ENCODE measurements around the gene CDHR1. TPM values are rescaled to one million over a fixed set of nuclear protein-coding genes. Genes with fewer than 3 reads are reported as not detected.

The CDHR1 gene
- total RNA-seq, 1 experiment from 2014 or later: 0.10 TPM

GRCh38 chr10:84184517-84184916 is 9.8 kb upstream of the CDHR1 start:
- no peaks in the 10 kb centered on the region for H3K4me1 ChIP-seq
- no peak overlapping the region for H3K4me3 ChIP-seq
- no peaks in the 10 kb centered on the region for H3K27me3 ChIP-seq
- no peak for DNase-seq
- H3K27ac ChIP-seq: no peak overlapping the region
- no peaks in the 10 kb centered on the region for H3K36me3 ChIP-seq
- H3K9me3 ChIP-seq (replicated peaks): no peaks in the 10 kb centered on the region

DNA sequence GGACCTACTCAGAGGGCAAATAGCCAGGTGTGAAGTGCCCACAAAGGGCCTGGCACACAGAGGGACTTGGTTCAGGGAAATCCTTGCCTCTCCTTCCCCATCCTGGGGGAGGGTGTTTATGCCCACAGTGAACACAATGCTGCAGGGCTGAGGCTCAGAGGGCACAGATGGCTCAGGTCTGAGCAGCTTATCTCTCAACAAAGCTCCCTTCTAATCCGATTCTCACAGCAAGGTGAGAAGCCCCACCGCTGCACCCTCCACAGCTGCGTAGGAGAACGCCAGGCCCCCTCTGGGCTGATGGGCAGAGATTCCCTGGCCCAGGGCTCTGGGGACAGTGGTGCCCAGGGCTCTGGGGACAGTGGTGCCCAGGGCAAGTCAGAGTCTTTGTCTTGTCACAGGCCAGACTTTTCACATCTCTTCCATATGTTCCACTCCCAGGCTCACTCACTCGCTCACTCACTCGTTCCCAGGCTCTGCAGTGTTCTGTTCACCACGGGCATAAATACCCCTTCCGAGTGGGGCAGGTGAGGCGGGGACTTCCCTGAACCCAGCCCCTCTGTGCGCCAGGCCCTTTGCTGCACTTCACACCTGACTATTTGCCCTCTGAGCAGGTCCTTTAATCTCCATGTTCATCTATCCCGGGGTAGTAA is 8.7 kb upstream of the CDHR1 start:
- no peak overlapping the region for H3K4me3 ChIP-seq
- no peak overlapping the region for H3K27ac ChIP-seq
- no peaks in the 10 kb centered on the region for H3K9me3 ChIP-seq (replicated peaks)
- no peak for DNase-seq
- H3K4me1 ChIP-seq: no peaks in the 10 kb centered on the region
- no peaks in the 10 kb centered on the region for H3K27me3 ChIP-seq
- H3K36me3 ChIP-seq: no peaks in the 10 kb centered on the region

- H3K9me3 ChIP-seq (replicated peaks): no peaks in the 10 kb centered on the region
- H3K4me1 ChIP-seq: no peaks in the 10 kb centered on the region
- H3K27me3 ChIP-seq: no peaks in the 10 kb centered on the region
- no peaks in the 10 kb centered on the region for H3K36me3 ChIP-seq
- no peak overlapping the region for H3K27ac ChIP-seq
- H3K4me3 ChIP-seq: no peak overlapping the region
- no peak for DNase-seq
These were observed 5.5 kb upstream of the CDHR1 start for GRCh38 chr10:84188815-84189214.

- H3K4me1 ChIP-seq: no peaks in the 10 kb centered on the region
- H3K27me3 ChIP-seq: no peaks in the 10 kb centered on the region
- H3K36me3 ChIP-seq: no peaks in the 10 kb centered on the region
- no peak for DNase-seq
- no peak overlapping the region for H3K4me3 ChIP-seq
- no peaks in the 10 kb centered on the region for H3K9me3 ChIP-seq (replicated peaks)
- no peak overlapping the region for H3K27ac ChIP-seq
These were observed 3.7 kb upstream of the CDHR1 start for GRCh38 chr10:84190621-84191020.

DNA sequence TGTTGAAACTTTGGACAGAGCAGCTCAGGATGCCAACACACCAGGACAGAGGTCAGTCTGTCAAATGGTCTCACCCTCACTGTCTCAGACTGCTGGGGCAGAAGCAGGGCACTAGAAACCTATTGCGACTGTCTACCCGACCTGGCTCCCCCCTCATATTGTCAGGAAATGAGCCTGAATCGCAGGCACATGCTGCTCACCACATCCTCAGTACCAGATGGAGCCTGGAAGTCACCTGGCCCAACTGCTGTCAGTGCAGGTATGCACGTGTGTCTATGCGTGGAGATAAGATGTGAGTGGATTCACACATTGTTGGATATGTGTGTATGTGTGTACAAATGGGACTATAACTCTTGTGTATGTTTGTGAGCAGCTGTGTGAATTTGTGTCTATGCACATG is 3.2 kb upstream of the CDHR1 start:
- no peaks in the 10 kb centered on the region for H3K4me1 ChIP-seq
- no peak for DNase-seq
- H3K4me3 ChIP-seq: no peak overlapping the region
- no peaks in the 10 kb centered on the region for H3K36me3 ChIP-seq
- no peaks in the 10 kb centered on the region for H3K9me3 ChIP-seq (replicated peaks)
- no peak overlapping the region for H3K27ac ChIP-seq
- no peaks in the 10 kb centered on the region for H3K27me3 ChIP-seq

DNA sequence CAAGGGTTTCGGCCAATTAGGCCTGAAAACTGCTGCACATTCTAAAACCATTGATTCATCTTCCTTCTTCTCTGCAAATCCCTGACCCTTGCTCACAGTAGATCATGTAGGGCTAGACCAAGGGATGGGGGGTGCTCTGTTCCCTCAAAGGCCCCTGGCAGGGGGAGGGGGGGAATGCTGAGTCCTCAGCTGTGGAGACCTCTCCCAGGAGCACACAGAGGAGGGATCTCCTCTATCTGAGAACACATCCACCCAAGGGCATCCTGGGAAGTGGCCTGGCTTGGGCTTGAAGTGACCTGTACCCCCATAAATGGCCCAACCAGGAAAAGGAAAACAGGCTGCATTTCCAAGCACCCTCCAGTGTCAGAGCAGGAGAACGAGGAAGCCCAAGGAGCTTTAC is 1.0 kb upstream of the CDHR1 start:
- no peak for DNase-seq
- H3K27me3 ChIP-seq: no peaks in the 10 kb centered on the region
- no peak overlapping the region for H3K27ac ChIP-seq
- no peaks in the 10 kb centered on the region for H3K36me3 ChIP-seq
- no peaks in the 10 kb centered on the region for H3K4me1 ChIP-seq
- H3K9me3 ChIP-seq (replicated peaks): no peaks in the 10 kb centered on the region
- H3K4me3 ChIP-seq: no peak overlapping the region

DNA sequence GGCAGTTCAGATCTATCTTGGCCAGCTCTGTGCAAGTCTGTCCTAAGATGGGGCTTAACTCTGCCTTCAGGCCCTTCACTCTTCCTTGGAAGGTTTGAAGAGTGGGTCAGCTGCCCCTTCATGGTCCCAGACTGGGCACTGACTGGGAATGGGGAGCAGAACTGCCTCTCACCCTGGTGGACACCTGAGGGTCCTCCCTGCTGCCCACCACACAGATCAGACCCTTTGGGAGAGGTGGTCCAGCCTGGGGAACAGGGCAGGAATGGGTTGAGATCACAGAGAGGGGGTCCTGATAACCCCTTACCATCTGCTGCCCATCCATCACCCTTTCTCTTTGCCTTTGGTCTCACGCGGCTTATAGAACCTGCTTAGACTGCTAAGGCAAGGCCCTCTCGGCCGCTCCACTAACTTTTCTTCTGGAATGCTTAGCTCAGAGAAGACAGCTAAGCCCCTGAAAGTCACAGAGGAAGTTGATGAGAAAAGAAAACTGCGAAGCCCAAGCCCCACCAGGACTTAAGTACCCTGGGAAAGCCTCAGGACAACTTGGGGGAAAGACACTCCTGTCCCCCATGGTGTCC is 402 bp upstream of the CDHR1 start:
- Histone ChIP-seq H3K4me3 (no peak overlapping the region), H3K9me3 (replicated peaks) (no peaks in the 10 kb centered on the region)

GRCh38 chr10:84195044-84195830 is 900 bp downstream of the CDHR1 start:
- Histone ChIP-seq H3K4me1 (no peaks in the 10 kb centered on the region), H3K27ac (no peak overlapping the region), H3K36me3 (no peaks in the 10 kb centered on the region), H3K4me3 (no peak overlapping the region), H3K27me3 (no peaks in the 10 kb centered on the region), H3K9me3 (replicated peaks) (no peaks in the 10 kb centered on the region)
- no peak for DNase-seq

More for the DNA sequence above, 402 bp upstream of the CDHR1 start:
- DNase-seq: no peak
- Histone ChIP-seq H3K36me3 (no peaks in the 10 kb centered on the region), H3K27ac (no peak overlapping the region), H3K27me3 (no peaks in the 10 kb centered on the region), H3K4me1 (no peaks in the 10 kb centered on the region)

- Histone ChIP-seq H3K4me1 (no peaks in the 10 kb centered on the region), H3K9me3 (replicated peaks) (no peaks in the 10 kb centered on the region), H3K27ac (no peak overlapping the region), H3K36me3 (no peaks in the 10 kb centered on the region), H3K4me3 (no peak overlapping the region), H3K27me3 (no peaks in the 10 kb centered on the region)
- DNase-seq: peak in 1 of 2 experiments; percentile 6
These were observed 1.7 kb downstream of the CDHR1 start for GRCh38 chr10:84196083-84196482.

DNA sequence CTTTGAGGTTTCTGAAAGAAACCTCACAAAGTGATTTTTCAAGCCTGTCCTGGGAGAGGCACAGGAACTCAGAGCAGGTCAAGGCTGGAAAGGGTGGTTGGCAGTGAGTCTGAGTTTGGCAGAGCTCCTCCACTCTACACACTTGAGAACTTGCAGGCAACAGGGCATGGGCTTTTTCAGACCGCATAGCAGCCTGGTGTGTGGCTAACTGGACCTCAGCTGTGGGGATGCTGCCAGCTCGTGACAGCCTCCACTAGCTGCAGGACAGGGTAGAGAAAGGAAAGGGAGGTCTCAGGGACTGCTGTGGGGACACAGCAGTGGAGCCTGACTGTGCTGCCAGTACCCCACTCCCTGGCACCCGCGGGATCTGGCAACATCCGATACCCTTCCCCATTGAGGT is 2.6 kb downstream of the CDHR1 start:
- no peak overlapping the region for H3K27ac ChIP-seq
- no peaks in the 10 kb centered on the region for H3K36me3 ChIP-seq
- H3K4me1 ChIP-seq: no peaks in the 10 kb centered on the region
- H3K4me3 ChIP-seq: no peak overlapping the region
- no peaks in the 10 kb centered on the region for H3K27me3 ChIP-seq
- H3K9me3 ChIP-seq (replicated peaks): no peaks in the 10 kb centered on the region
- DNase-seq: no peak

DNA sequence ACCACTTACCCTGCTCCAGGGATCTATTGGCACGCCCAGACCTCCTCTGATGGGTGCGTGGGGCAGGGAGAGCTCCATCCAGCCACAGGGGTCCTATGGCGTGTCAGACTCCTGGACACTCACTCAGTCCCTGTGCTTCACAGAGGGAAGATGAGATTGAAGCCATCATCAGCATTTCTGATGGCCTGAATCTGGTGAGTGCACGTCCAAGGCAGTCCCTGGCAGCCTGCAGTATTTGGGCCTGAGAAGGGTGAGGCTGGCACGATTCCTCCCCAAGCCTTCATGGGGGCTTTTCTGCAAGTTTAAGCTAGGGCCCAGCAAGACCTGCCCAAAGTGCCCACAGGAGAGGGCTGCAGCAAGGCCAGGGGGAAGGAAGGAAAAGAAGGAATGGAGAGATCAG is 3.3 kb downstream of the CDHR1 start:
- Histone ChIP-seq H3K4me1 (no peaks in the 10 kb centered on the region), H3K27me3 (no peaks in the 10 kb centered on the region), H3K4me3 (no peak overlapping the region), H3K36me3 (no peaks in the 10 kb centered on the region), H3K9me3 (replicated peaks) (no peaks in the 10 kb centered on the region), H3K27ac (no peak overlapping the region)
- no peak for DNase-seq

- no peaks in the 10 kb centered on the region for H3K4me1 ChIP-seq
- no peak overlapping the region for H3K4me3 ChIP-seq
- H3K36me3 ChIP-seq: no peaks in the 10 kb centered on the region
- no peak for DNase-seq
- H3K27me3 ChIP-seq: no peaks in the 10 kb centered on the region
- no peaks in the 10 kb centered on the region for H3K9me3 ChIP-seq (replicated peaks)
- H3K27ac ChIP-seq: no peak overlapping the region
These were observed 4.0 kb downstream of the CDHR1 start for GRCh38 chr10:84198206-84198915.

GRCh38 chr10:84200537-84201243 is 6.4 kb downstream of the CDHR1 start:
- no peak for DNase-seq
- Histone ChIP-seq H3K4me3 (no peak overlapping the region), H3K36me3 (no peaks in the 10 kb centered on the region), H3K4me1 (no peaks in the 10 kb centered on the region), H3K27ac (no peak overlapping the region), H3K9me3 (replicated peaks) (no peaks in the 10 kb centered on the region), H3K27me3 (no peaks in the 10 kb centered on the region)

- no peaks in the 10 kb centered on the region for H3K36me3 ChIP-seq
- H3K9me3 ChIP-seq (replicated peaks): no peaks in the 10 kb centered on the region
- no peaks in the 10 kb centered on the region for H3K27me3 ChIP-seq
- no peak overlapping the region for H3K4me3 ChIP-seq
- no peak for DNase-seq
- no peak overlapping the region for H3K27ac ChIP-seq
- no peaks in the 10 kb centered on the region for H3K4me1 ChIP-seq
These were observed 6.9 kb downstream of the CDHR1 start for GRCh38 chr10:84201244-84201606.

DNA sequence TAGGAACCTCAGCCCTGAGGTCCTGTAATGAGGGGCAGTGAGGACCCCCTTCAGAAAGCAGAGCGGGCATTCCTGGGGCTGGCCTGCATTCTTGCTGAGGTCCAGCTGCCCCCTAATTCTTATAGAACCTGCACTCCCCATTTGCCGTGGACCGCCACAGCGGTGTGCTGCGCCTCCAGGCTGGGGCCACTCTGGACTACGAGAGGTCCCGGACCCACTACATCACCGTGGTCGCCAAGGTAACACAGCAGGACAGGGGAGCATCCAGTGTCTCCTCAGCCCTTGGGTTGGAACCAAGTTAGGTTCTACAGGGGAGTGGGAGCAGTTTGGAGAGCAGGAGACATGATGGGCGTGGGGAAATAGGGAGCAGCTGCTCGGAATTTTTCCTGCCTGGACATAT is 7.3 kb downstream of the CDHR1 start:
- no peaks in the 10 kb centered on the region for H3K27me3 ChIP-seq
- H3K4me1 ChIP-seq: no peaks in the 10 kb centered on the region
- no peak for DNase-seq

More for the DNA sequence above, 7.3 kb downstream of the CDHR1 start:
- H3K36me3 ChIP-seq: no peaks in the 10 kb centered on the region
- no peak overlapping the region for H3K27ac ChIP-seq
- H3K4me3 ChIP-seq: no peak overlapping the region
- no peaks in the 10 kb centered on the region for H3K9me3 ChIP-seq (replicated peaks)
